ENCODE data around the gene DHFR. TPM values are rescaled to one million over a fixed set of nuclear protein-coding genes. Genes with fewer than 3 reads are reported as not detected.
"Not testable (repeated sequence)": the region's sequence is repeated elsewhere in the genome, so short reads cannot be mapped to it uniquely, and the experiment has no call there.

DHFR gene
- total RNA-seq, 1 donor from 2014 or later: 90.5 TPM

DNA sequence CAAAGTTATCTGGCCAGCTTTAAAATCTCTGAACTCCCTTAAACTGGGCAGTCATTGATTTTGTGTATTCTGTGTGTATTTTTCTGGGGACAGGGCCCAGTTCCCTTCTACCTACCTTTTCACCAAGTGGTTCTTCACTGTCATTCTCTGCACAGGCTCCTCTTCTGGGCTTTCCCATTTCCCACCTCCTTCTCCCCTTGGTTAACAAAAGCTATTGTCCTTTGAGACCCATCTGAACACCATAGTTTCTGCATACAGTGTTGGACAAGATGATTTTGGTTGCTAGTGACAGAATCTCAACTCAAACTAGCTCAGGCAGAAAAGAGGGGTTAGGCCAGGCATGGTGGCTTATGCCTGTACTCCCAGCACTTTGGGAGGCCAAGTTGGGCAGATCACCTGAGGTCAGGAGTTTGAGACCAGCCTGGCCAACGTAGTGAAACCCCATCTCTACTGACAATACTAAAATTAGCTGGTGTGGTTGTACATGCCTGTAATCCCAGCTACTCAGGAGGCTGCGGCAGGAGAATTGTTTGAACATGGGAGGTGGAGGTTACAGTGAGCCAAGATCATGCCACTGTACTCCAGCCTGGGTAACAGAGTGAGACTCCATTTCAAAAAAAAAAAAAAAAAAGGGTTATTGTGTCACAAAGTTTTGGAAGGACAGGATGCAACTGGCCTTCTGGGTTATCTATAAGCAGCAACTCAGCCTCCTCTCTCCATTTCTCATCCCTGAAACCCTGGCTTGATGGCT is 53.7 kb downstream of the DHFR start:
- intact Hi-C loops (cut with micrococcal nuclease): no loop called here

GRCh38 chr5:80597500-80597899 is 57.3 kb downstream of the DHFR start:
- intact Hi-C loops (cut with micrococcal nuclease): no loop called here

GRCh38 chr5:80594810-80595209 is 60.0 kb downstream of the DHFR start:
- intact Hi-C loops (cut with micrococcal nuclease): no loop called here

DNA sequence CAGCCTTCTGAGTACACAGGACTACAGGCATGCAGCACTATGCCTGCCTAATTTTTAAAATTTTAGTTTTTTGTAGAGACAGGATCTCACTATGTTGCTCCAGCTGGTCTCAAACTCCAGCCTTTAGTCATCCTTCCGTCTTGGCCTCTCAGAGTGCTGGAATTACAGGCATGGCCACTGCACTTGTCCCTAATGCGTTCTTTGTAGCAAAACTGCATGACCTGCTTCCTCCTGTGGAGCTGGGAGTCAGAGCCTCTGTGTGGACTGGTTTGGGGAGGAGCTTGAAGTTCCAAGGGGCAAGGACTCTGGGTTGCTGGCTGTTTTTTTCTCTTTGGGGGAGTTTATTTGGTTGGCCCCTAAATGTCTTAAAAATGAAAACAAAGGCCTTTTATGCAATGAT is 62.0 kb downstream of the DHFR start:
- intact Hi-C loops (cut with micrococcal nuclease): no loop called here

- intact Hi-C loops (cut with micrococcal nuclease): no loop called here
These were observed 62.7 kb downstream of the DHFR start for GRCh38 chr5:80592105-80592504.

GRCh38 chr5:80591352-80591751 is 63.4 kb downstream of the DHFR start:
- intact Hi-C loops (cut with micrococcal nuclease): no loop called here

DNA sequence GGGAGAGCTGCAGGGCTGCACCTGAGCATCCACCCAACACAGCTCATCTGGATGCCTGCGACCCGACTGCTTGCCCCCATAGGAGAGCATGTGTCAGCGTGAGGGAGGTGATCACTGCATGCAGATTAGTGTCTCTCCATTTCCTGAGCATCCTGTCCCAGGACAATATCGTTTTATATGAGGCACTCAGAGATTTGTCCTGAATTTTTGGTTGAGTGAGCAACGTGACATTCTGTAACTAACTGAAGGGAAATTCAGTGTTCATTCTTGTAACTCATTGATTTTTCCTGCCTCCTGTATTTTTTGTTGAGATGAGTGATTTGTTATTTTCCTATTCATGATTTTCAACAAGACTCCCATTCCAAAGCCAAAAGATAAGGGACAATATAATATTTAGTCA is 64.0 kb downstream of the DHFR start:
- intact Hi-C loops (cut with micrococcal nuclease): no loop called here

DNA sequence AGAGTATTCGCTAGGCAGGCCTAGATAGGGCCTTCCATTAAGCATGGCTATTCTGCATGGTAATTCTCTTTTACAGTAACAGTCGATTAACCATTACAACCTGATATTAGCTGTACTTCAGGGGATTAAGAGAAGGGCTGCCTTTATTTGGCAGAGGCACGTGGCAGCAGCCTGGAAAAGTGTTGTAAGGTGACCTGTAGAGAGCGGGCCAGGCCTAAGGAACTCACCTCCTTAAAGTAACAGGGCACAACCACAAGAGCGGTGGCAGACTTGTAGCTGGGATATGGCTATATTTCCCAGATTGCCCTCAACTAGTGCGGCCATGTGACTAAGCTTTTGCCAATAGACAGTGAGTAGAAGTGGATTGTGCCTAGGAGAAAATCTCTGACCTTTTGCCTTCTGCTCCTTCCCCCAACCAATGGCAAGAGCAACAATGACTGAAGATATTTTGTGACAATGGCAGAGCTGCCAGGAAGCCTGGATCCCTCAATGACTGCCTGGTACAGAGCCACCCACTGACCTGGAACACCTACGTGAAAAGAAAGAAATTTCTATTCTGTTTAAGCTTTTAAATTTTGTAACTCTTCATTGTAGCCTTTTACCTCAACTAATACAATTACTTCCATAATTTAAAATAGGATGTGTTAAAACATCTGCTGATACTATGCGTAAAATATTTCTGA is 65.8 kb downstream of the DHFR start:
- intact Hi-C loops (cut with micrococcal nuclease): no loop called here

DNA sequence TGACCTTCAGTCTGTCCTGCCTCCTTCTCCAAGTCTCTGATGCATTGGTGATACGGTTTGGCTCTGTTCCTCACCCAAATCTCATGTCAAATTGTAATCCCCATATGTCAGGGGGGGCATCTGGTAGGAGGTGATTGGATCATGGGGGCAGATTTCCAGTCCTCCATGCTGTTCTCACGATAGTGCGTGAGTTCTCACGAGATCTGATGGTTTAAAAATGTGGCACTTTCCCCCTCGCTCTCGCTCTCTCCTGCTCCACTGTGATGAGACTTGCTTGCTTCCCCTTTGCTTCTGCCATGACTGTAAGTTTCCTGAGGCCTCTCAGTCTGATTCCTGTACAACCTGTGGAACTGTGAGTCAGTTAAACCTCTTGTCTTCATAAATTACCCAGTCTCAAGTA is 70.0 kb downstream of the DHFR start:
- intact Hi-C loops (cut with micrococcal nuclease): no loop called here

DNA sequence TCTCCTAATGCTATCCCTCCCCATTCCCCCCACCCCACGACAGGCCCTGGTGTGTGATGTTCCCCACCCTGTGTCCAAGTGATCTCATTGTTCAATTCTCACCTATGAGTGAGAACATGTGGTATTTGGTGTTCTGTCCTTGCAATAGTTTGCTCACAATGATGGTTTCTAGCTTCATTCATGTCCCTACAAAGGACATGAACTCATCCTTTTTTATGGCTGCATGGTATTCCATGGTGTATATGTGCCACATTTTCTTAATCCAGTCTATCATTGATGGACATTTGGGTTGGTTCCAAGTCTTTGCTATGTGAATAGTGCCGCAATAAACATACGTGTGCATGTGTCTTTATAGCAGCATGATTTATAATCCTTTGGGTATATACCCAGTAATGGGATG is 74.5 kb downstream of the DHFR start:
- intact Hi-C loops (cut with micrococcal nuclease): not testable (repeated sequence)

- intact Hi-C loops (cut with micrococcal nuclease): no loop called here
These were observed 75.7 kb downstream of the DHFR start for GRCh38 chr5:80579050-80579449.

- intact Hi-C loops (cut with micrococcal nuclease): no loop called here
These were observed 77.1 kb downstream of the DHFR start for GRCh38 chr5:80577707-80578106.

DNA sequence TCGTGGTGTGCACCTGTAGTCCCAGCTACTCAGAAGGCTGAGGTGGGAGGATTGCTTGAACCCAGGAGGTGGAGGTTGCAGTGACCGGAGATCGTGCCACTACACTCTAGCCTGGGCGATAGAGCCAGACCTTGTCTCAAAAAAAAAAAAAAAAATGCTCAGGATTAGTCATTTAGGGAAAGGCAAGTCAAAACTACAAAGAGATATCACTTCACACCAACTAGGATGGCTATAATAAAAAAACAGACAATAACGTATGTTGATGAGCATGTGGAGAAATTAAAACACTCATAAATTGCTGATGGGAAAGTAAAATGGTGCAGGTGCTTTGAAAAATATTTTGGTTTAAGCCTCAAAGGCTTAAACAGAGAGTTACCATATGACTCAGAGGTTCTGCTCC is 78.4 kb downstream of the DHFR start:
- intact Hi-C loops (cut with micrococcal nuclease): no loop called here

Other genes with a start within 250 kb of the DHFR start
- gene ZFYVE16, start 246.9 kb downstream of the DHFR start, total RNA-seq: 9.4 and 10.9 TPM in 2 replicates
- 0.30 and 1.0 TPM in 2 replicates for gene FAM151B, start 166.9 kb downstream of the DHFR start, total RNA-seq
- gene ANKRD34B, start 84.7 kb downstream of the DHFR start, total RNA-seq: not detected in 2 replicates
- gene MSH3, start 331 bp downstream of the DHFR start, total RNA-seq: 20.8 and 22.4 TPM in 2 replicates

All from T-helper 2 cell treated with Interferon-gamma antibody and Interleukin-4, amounts not matched to agents 100 ng/mL and 5 ng/mL, for 36 hours (primary cell).